NCI-H1436 treated with DMSO at 0.1 percent for 48 hours (cell line): Measurements from ENCODE around the gene RAB6A.
A peak's percentile ranks its signal among the peaks of the same experiment; 100 is the strongest.

Source experiments
- DNase-seq: peaks from one replicate; lab custom pipeline; 2025; lab: John Stamatoyannopoulos, UW

The RAB6A gene

DNA sequence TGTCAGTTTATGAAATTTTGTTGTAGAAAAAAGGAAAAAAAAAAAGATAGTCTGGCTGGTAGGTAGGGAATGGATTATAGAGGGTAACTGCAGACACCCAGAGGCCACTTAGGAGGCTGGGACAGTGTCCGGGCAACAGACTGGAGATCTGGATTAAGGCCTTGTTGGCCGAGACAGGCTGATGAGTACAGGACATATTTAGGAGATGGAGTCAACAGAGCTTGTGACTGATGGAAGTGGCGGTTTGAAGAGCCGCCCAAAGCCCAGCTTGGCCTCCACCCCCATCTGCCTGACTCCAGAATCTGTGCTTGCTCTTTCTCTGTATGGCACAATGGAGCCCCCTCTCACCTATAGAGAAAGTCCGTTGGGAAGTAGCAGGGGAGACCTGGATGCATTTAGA, 106.9 kb downstream of the RAB6A start:
- DNase-seq: no peak

DNA sequence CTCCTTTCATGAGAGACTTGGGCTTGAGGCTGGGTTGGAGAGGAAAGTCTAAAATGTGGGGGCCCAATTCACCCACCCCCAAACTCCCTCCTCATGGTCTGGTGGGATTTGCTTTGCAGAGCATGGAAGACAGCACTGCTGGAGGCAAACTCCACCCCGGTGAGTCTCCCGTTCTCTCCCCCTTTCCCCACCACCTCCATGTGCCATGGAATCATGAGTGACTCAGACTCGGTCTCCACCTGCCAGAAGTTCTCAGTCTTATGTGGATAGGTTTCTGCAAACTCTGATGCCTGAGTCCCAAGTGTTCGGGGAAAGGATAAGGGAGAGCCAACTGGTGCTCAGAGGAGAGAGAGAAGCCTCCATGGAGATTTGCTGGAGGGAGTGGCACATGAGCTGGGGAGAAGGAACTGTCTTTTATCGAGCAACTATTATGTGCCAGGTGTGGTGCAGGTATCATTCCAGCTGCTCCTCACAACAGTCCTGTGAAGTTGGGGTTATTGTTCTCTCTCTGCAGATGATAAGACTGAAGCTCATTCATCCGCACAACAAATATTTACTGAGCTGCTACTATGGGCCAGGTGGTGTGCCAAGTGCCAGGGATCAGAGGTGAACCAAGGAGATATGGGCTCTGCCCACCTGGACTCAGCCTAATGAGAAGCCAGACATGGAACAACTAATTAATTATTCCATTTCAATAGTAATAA, 107.9 kb downstream of the RAB6A start:
- DNase-seq: no peak

GRCh38 chr11:73652046-73652730, 108.7 kb downstream of the RAB6A start:
- no peak for DNase-seq

GRCh38 chr11:73651661-73652045, 109.2 kb downstream of the RAB6A start:
- DNase-seq: no peak

- DNase-seq: no peak
Observed at GRCh38 chr11:73651252-73651651, 109.6 kb downstream of the RAB6A start.

DNA sequence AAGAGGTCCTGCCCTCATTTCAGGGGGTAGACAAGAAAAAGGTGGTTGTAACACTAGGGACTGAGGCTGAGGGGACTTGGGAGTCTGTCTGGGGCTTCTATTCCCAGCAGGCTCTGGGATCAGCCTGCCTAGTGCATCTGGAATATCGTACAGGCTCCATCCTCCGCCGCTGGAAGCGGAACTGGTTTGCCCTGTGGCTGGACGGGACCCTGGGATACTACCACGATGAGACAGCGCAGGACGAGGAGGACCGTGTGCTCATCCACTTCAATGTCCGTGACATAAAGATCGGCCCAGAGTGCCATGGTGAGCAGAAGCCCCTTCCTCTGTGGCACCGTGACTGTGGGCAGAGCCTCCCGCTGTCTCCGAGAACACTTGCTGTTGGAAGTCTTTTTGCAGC, 110.5 kb downstream of the RAB6A start:
- DNase-seq: no peak

- DNase-seq: no peak
Observed at GRCh38 chr11:73649206-73649605, 111.7 kb downstream of the RAB6A start.

DNA sequence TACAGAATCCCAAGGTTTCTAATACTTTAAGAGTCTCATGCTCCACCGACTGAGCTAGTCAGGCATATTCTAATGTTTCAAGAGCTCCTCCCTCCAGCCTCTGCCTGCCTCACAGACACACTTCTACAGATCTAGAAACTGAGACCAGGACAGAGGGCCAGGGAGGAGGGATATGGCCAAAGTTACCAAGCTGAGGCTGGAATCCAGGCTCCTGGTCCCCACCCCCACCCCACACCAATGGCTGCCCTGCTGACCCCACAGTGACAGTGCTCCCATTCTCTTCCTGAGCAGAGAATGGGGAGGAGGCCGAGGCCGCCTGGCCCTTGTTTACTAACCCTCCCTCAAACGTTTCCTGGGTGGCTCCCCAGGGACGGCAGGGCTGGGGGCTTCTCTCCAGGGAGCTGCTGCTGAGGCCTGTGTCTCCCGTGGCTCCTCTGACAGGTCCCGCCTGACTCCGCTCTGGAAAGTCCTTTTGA, 112.3 kb downstream of the RAB6A start:
- DNase-seq: no peak

DNA sequence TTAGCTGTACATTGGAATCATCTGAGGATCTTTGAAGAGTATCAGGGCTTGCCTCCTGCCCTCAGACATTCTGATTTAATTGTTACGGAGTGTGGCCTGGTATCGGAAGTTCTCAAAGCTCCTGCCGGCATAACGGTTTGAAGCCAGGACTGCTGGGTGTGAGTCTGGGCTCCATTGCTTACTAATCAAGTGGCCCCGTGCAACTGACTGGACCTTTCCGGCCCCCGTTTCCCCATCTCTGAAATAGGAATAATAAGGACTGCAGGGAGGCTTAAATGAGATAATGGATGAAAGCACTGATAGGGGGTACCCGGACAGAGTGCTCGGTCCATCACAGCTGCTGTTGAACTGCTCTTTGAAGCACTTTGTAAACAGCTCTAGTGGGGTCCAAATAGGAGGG, 112.8 kb downstream of the RAB6A start:
- DNase-seq: no peak

DNA sequence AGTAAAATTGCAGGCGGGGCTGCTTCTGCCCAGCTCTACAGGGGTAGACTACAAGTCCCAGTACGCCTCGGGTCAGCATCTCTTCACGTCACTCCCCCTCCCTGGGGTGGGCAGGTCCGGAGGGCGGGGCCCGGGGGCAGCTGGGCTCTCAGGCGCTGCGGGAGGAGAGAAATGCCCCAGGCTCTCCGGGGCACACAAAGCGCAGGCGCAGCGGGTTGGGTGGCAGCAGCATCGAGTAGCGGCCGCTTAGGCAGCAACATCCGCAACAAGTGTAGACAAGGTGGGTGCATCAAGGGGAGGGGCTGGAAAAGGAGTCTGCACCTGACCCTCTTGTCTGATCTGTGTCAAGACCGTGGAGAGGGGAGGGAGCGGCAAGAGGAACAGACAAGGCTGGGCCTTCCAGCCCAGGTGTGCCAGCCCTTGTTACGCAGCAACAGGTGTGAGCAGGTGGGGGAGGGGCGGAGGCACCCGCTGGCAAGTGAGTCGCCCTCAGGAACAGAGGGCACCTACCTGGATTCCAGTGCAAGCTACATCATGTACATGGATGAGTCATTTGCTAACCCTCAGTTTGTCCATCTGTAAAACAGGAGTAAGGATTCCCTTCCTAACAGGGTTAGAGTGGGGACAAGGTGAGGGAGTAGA, 113.3 kb downstream of the RAB6A start:
- peak; percentile 80 for DNase-seq

DNA sequence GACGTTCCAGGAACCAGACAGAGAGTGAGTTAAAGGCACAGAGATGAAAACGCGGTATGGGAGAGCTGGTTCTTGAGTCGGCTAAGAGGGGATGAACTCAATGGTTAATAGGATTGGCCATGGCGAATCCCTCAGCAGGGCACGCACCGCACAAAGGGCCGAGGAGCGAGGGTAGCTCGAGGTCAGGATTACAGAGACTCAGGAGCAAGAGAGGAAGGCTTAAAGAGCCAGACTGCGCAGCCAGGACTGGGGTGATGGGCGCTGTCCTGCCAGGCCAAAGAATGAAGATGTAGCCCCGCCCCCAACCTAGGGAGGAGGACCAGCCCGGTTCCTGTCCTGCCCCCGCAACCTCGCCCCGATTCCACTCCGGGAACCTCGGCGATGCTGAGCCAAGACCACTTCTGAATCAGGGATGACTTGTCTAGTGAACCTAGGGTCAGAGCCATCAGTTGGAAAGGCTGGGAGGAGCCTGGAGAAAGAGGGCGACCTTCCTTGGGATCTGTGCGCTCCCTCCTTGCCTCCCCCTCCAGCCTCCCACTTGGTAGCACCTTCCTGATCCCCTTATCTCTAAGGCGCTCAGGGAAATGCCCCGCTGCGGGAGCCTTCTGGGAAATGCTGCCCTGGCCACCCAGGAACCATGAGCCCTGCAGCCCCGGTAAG, 114.8 kb downstream of the RAB6A start, which contains the start of gene PLEKHB1:
Gene PLEKHB1 (plus strand): TSS at position 610 of the 660 bp plus-strand sequence. CDS start 28 bp downstream, at position 638.
- DNase-seq: no peak

GRCh38 chr11:73645121-73645969, 115.5 kb downstream of the RAB6A start:
- no peak for DNase-seq

DNA sequence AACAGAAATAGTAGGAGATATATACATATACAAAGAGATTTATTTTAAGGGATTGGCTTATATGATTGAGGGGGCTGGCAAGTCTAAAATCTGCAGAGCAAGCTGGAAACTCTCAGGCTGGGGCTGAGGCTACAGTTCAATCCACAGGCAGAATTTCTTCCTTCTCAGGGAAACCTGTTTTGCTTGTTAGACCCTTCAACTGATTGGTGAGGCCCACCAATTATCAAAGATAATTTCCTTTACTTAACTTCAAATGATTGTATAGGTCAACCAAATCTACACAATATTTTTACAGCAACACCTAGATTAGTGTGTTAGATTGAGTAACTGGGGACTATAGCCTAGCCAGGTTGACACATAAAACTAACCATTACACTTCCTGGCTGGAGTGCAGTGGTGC, 119.2 kb downstream of the RAB6A start:
- no peak for DNase-seq

- DNase-seq: no peak
Observed at GRCh38 chr11:73640592-73640991, 120.3 kb downstream of the RAB6A start.

- no peak for DNase-seq
Observed at GRCh38 chr11:73637012-73637411, 123.9 kb downstream of the RAB6A start.

GRCh38 chr11:73636249-73636648, 124.6 kb downstream of the RAB6A start:
- DNase-seq: no peak

GRCh38 chr11:73635721-73636120, 125.2 kb downstream of the RAB6A start:
- DNase-seq: no peak

DNA sequence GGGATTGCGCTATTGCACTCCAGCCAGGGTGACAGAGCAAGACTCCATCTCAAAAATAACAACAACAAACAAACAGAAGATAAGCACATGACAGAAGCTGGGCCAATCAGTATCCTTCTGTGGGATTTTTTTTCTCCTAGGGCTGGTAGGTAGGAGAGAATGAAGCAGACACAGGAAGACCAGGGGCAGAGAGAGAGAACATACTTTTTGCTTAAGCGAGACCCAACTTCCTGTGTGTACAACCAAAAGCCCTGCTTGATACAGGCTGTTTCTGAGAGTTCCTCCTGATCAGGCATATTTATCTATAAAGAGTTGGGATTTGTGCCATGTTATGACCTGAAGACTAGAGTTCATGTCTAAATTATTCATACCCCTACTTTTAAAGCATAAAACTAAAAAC, 126.9 kb downstream of the RAB6A start:
- no peak for DNase-seq

- no peak for DNase-seq
Observed at GRCh38 chr11:73632996-73633395, 127.9 kb downstream of the RAB6A start.

DNA sequence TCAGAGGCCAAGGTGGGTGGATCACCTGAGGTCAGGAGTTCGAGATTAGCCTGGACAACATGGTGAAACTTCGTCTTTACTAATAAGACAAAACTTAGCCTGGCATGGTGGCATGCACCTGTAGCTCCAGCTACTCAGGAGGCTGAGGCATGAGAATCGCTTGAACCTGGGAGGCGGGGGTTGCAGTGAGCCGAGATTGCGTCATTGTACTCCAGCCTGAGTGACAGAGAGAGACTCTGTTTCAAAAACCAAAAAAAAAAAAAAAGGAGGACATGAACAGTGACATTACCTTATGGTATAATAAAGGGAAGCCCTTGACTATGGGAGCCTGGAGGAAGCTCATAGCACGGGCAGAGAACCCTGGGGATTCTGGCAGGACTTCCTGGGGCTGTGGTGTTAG, 131.0 kb downstream of the RAB6A start:
- no peak for DNase-seq

DNA sequence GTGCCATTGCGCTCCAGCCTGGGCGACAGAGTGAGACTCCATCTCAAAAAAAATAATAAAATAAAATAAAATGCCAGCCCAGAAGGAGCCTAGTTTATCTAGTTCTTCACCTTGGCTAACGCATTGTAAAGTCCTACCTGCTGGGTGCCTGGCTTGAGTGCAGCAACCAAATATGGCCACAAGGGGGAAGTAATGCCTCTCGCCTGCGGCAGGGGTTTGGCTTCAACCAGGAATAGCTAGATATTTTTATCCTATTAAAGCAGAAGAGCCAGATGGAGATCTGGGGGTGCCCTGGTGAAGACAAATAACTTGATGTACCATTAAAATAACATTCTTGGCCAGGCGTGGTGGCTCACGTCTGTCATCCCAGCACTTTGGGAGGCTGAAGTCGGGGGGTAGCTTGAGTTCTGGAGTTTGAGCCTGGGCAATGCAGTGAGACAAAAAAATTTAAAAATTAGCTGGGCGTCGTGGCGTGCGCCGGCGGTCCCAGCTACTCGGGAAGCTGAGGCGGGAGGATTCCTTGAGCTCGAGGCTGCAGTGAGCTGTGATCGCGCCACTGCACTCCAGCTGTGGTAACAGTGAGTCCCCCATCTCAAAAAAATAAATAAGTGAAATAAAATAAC, 135.1 kb downstream of the RAB6A start:
- no peak for DNase-seq
